Brain microvascular endothelial cell (primary cell): ENCODE data around the gene SLC66A2.
"Not testable (repeated sequence)": the region's sequence is repeated elsewhere in the genome, so short reads cannot be mapped to it uniquely, and the experiment has no call there.

Experiments used
- DNase-seq: peaks from one replicate; pipeline ENCODE4 v3.0.0-alpha.2; 2020
- H3K27ac ChIP-seq: fragments of 250-450 bp; sonication (Bioruptor Pico); 2 replicates; pipeline ENCODE4 v1.5.1; 2020; ENCODE audit warnings: mild to moderate bottlenecking, moderate library complexity
- H3K27me3 ChIP-seq: fragments of 250-450 bp; sonication (Bioruptor Pico); replicated peaks from 2 replicates; pipeline ENCODE4 v1.5.1; 2020; ENCODE audit warnings: mild to moderate bottlenecking
- H3K36me3 ChIP-seq: fragments of 250-450 bp; sonication (Bioruptor Pico); replicated peaks from 2 replicates; pipeline ENCODE4 v1.5.1; 2020; ENCODE audit warnings: mild to moderate bottlenecking
- H3K4me3 ChIP-seq: 2 replicates; pipeline ENCODE4 v1.5.1; 2011; ENCODE audit warnings: low read depth, mild to moderate bottlenecking, control low read depth, low read length, moderate library complexity
- in situ Hi-C: cut with HindIII; loops from 2 replicates; pipeline ENCODE4 v1.10.0; 2017; ENCODE audit warnings: low sequenced_read_pairs, low pct_ligation_motif_present
- TF ChIP-seq, protein P1 (sequence below): IDR thresholded peaks from 2 replicates; pipeline ENCODE4 v1.5.1; 2011; ENCODE audit warnings: low read depth, mild to moderate bottlenecking, moderate library complexity, low read length, control low read depth, inconsistent platforms; ENCODE audit errors: missing control alignments

Gene SLC66A2

DNA sequence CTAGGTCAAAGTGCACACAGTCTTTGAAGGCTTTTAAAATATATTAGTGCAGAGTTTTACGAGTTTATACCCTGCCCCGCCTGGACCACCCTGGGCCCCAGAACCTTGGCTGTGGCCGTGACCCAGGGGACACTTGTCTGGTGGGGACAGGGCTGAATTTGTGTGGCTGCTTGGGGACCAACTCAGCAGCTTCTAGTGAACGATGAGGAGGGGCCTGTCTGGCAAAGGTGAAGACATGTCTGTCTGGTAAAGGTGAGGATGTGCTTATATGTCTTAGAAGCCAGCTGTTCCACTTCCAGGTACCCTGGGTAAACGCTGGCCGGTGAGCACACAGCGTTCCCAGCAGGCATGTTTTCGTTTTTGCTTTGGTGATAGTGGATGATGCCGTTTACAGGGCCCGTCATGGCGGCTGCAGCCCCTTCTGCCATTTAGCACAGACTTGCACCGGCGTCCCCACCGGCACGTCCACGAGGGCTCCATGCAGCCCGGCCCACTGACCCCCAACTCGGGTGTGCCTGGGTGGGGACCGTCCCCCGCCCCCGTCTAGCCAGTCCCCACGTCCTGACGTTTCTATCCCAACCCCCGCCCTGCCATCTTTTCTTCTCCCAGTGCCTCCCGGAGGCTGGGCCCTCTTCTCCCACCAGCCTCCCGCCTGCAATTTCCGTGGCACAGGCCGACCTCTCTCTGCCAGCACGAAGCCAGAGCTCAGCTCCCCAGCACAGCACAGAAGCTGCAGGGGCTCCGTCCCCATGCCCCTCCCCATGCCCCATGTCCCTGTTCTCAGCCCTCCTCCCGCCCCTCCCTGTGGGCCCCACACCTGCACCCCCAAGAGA lies 67.8 kb downstream of the SLC66A2 start:
- no peak overlapping the region for H3K27ac ChIP-seq
- in situ Hi-C loops = no loop called here
- DNase-seq = no peak

DNA sequence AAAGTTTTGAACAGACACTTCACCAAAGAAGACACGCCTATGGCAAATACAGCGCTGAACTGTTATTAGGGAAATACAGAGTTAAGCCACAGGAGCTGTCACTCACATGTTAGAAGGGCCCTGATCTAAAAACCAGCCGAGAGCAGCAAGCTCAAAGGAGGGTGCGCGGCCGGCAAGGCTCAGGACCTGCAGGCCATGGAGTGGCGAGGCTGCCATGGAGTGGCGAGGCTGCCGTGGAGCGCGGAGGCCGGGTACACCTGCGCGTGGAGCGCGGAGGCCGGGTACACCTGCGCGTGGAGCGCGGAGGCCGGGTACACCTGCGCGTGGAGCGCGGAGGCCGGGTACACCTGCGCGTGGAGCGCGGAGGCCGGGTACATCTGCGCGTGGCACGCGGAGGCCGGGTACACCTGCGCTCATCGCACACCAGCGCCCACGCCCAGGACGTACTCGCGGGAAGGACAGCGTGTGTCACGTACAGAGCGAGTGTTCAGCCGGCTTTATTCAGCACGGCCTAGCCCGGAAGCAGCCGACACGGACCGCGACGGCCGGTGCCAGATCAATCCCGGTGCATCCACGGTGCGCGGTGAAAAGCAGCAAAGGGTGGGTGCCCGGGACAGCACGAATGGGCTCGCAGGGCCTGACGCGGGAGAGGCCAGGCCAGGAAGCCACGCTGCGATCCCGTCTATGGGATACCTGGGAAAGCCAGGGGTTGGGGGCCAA lies 68.8 kb downstream of the SLC66A2 start:
- TF ChIP-seq, protein P1, sequence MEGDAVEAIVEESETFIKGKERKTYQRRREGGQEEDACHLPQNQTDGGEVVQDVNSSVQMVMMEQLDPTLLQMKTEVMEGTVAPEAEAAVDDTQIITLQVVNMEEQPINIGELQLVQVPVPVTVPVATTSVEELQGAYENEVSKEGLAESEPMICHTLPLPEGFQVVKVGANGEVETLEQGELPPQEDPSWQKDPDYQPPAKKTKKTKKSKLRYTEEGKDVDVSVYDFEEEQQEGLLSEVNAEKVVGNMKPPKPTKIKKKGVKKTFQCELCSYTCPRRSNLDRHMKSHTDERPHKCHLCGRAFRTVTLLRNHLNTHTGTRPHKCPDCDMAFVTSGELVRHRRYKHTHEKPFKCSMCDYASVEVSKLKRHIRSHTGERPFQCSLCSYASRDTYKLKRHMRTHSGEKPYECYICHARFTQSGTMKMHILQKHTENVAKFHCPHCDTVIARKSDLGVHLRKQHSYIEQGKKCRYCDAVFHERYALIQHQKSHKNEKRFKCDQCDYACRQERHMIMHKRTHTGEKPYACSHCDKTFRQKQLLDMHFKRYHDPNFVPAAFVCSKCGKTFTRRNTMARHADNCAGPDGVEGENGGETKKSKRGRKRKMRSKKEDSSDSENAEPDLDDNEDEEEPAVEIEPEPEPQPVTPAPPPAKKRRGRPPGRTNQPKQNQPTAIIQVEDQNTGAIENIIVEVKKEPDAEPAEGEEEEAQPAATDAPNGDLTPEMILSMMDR = no peak
- Histone ChIP-seq H3K27ac (no peak overlapping the region), H3K4me3 (no peak overlapping the region), H3K27me3 (no peaks in the 10 kb centered on the region), H3K36me3 (no peaks in the 10 kb centered on the region)
- DNase-seq = no peak
- in situ Hi-C loops = no loop called here

More for the DNA sequence above, 67.8 kb downstream of the SLC66A2 start:
- TF ChIP-seq, protein P1 = no peak
- no peaks in the 10 kb centered on the region for H3K36me3 ChIP-seq
- no peak overlapping the region for H3K4me3 ChIP-seq
- H3K27me3 ChIP-seq = no peaks in the 10 kb centered on the region

DNA sequence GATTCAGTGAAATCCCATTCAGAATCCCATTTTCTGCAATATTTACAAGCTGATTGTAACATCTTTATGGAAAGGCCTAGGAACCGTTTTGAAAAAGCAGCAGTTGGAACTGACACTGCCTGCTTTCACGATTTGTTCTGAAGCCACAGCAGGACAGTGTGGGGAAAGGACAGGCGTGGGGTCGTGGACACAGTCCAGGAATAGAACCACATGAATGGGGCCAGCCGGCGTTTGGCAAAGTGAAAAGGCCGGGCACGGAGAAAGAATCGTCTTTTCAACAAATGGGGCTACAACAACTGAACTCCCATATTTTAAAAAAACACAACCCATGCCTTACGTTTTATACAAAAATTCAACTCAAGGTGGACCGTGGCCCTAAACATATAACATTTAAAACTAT lies 69.8 kb downstream of the SLC66A2 start:
- H3K27me3 ChIP-seq = no peaks in the 10 kb centered on the region
- H3K4me3 ChIP-seq = no peak overlapping the region
- DNase-seq = no peak
- no peak overlapping the region for H3K27ac ChIP-seq
- no peaks in the 10 kb centered on the region for H3K36me3 ChIP-seq
- TF ChIP-seq, protein P1 = no peak
- in situ Hi-C loops = no loop called here

DNA sequence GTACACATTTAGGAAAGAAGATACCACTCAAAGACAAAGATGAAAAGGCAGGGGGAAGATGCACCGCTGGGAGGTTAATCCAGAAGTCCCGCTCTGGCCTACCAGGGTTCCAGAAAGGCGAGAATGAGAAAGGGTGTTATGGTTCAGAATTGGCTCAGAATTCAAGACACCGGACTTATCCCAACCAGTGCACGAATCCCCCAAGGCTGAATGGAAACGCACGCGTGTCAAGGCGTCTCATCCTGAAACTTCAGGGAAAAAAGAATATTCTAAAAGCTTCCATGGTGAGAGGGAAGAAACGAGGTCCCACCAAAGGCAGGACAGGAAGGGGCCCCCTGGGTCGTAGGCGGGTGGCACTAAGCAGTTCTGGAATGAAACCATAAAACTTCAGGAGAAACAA lies 71.9 kb downstream of the SLC66A2 start:
- H3K27ac ChIP-seq = no peak overlapping the region
- TF ChIP-seq, protein P1 = no peak
- H3K4me3 ChIP-seq = no peak overlapping the region
- no peak for DNase-seq
- H3K36me3 ChIP-seq = no peaks in the 10 kb centered on the region
- in situ Hi-C loops = no loop called here
- H3K27me3 ChIP-seq = no peaks in the 10 kb centered on the region

DNA sequence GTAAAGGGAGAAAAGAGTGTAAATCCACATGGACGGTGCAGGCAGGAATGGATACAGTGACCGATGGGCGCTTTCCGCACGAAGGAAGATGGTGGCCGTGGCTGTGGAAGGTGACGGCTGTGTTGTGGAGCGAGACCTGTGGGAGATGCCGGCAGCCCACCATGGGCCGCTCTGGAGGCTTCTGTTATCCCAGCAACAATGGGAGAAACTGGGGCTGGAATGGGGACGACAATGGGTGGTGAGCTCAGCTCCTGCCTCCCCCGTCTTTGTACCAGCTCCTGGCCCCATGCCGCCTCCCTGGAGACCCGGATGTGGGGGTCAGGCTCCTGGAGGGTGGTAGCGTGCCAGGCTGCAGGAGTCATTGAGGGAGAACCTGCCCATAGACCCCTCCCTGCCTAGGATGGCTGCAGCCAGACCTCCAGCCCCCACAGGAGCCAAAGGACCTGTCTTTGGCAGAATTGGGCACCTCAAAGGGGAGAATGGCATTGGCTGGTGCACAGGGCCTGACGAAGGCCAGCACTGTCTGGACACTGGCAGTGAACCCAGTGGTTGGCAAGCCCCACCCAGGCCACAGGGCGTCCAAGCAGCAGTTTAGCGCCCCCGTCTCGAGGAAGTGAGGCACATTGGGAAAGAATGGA lies 72.6 kb downstream of the SLC66A2 start:
- in situ Hi-C loops = no loop called here
- TF ChIP-seq, protein P1 = no peak
- H3K27ac ChIP-seq = no peak overlapping the region

DNA sequence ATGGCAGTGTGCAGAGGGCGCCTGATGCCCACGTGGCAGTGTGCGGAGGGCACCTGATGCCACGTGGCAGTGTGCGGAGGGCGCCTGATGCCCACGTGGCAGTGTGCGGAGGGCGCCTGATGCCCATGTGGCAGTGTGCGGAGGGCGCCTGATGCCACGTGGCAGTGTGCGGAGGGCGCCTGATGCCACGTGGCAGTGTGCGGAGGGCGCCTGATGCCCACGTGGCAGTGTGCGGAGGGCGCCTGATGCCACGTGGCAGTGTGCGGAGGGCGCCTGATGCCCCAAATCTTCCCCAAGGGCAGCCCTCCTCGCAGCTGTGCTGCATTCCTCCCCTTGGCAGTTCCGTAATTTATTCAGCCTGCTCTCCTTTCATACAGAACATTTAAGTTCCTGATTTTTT lies 73.2 kb downstream of the SLC66A2 start:
- DNase-seq, H3K36me3 ChIP-seq, H3K27ac ChIP-seq, H3K27me3 ChIP-seq, H3K4me3 ChIP-seq, in situ Hi-C loops: not testable (repeated sequence)

More for the DNA sequence above, 72.6 kb downstream of the SLC66A2 start:
- Histone ChIP-seq H3K36me3 (no peaks in the 10 kb centered on the region), H3K4me3 (no peak overlapping the region), H3K27me3 (no peaks in the 10 kb centered on the region)
- no peak for DNase-seq
